CMK (cell line): ENCODE data around the gene AP1M2.
"Not testable (repeated sequence)": the region's sequence is repeated elsewhere in the genome, so short reads cannot be mapped to it uniquely, and the experiment has no call there.

ENCODE experiments used
- DNase-seq: peaks from one replicate; pipeline ENCODE4 v3.0.0-alpha.2; 2010; ENCODE audit warnings: low read depth

The AP1M2 gene

DNA sequence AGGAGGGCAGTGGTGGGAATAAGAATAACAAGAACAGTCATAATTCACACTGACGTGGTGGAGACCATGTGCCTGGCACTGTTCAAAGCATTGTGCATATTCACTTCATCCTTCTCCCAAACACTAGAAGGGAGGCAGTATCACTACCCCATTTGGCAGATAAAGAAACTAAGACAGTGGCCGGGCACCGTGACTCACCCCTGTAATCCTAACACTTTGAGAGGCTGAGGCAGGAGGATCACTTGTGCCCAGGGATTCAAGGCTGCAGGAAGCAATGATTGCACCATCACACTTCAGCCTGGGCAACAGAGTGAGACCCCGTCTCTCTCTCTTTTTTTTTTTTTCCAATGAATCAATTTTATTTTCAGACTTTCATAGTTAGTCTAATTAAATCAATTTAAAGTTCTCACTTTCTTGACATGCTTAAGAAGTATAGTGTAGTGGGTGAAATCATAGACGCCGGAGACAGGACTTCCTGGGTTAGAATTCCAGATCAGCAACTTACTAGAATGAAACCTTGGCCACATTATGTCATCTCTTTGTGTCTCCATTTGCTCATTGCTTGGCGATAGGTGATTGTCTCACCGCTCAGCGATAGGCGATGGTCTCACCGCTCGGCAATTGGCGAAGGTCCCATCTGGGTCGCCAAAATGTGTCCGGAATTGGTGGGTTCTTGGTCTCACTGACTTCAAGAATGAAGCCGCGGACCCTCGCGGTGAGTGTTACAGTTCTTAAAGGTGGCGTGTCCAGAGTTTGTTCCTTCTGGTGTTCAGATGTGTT, 48.7 kb downstream of the AP1M2 start:
- DNase-seq: no peak

- DNase-seq: no peak
Observed at GRCh38 chr19:10537668-10538067, 49.4 kb downstream of the AP1M2 start.

- no peak for DNase-seq
Observed at GRCh38 chr19:10535613-10536012, 51.5 kb downstream of the AP1M2 start.

DNA sequence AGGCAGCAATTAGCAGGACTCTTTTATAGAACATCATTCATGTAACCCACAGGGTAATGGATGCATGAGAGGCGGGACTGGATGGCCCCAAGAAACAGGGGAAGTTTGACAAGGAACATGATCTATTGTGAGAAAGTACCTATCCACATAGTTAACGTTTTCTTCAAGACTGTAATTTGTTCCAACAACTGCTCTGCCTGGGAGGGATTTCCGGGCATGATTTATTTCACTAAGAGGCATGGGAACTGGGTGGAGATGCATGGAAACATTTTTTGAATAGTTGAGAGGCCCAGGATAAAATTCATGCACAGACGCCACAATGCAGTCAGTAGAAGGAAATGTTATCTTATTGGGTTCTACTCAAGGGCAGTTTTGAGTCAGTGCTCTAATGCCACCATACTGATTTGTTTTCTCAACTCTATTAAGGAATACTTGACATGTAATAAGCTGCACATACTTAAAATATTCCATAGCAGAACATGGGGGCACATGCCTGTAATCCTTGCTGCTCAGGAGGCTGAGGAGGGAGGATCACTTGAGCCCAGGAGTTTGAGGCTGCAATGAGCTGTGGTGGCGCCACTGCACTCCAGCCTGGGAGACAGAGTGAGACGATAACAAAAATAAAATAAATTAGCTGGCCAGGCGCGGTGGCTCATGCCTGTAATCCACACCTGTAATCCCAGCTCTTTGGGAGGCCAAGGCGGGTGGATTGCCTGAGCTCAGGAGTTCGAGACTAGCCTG, 53.3 kb downstream of the AP1M2 start:
- no peak for DNase-seq

DNA sequence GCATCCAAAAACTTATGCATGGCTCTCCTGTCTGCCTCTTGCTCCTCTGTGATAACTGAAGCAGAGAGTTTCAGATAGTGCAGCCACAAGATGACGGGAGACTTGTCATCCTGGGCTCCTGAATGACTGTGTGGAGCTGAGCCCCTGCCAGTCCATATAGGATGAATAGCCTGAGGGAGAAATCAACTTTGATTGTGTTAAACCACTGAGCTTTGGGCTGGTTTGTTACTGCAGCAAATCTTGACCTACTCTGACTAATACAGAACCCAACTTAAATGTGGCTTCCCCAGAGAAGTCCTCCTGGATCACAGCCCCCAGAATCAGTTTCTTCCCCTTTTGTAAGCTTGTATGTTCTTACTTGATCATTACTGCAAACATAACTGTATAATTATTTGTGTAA, 54.7 kb downstream of the AP1M2 start:
- DNase-seq: no peak

- DNase-seq: not testable (repeated sequence)
Observed at GRCh38 chr19:10526887-10527286, 60.2 kb downstream of the AP1M2 start.

- DNase-seq: no peak
Observed at GRCh38 chr19:10525636-10526035, 61.5 kb downstream of the AP1M2 start.

DNA sequence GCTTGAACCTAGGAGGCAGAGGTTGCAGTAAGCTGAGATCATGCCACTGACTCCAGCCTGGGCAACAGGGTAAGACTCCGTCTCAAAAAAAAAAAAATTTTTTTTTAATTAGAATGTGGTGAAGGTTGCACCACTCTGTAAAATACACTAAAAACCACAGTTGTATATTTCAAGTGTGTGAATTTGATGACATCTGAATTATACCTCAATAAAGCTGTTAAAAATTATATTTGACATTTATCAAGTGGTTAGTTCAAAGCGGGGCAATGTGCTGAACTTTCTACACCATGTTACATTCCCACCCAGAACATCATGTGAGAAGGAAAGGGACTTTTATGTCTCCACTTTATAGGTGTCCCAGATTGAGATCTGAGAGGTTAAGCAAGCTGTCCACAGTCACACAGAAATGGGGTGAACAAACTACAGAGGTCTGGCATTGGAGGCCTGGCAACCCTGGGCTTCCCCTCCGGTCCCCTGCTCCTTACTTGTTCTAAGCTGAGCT, 63.9 kb downstream of the AP1M2 start:
- DNase-seq: no peak
